Caco-2 (cell line): ENCODE results near the gene G6PC3. TPM values are rescaled to one million over a fixed set of nuclear protein-coding genes. Genes with fewer than 3 reads are reported as not detected.

Experiments
- BruUV-seq: library from RNA; stranded (reverse); fragments of 400-500 nt; replicated peaks from 2 replicates; lab custom pipeline; 2021; lab: Mats Ljungman, UMichigan
- CTCF ChIA-PET: fragments of 300-600 bp; sonication (Branson Sonifier 250); formaldehyde crosslinking; loops from one replicate; lab custom pipeline; 2022; ENCODE audit warnings: antibody characterized with exemption; lab: Charles Lee
- POLR2A ChIA-PET: fragments of 300-600 bp; sonication (Branson Sonifier 250); formaldehyde crosslinking; loops from one replicate; lab custom pipeline; 2022; ENCODE audit warnings: antibody characterized with exemption; lab: Charles Lee
- DNase-seq, 2 experiments: peaks; one replicate each; pipeline versions ENCODE4 v3.0.0 to v3.0.0-alpha.2; 2020 to 2022
- H3K27me3 ChIP-seq: replicated peaks from 2 replicates; pipeline ENCODE4 v1.6.0; 2011; ENCODE audit warnings: low read length; ENCODE audit not compliant: control insufficient read depth, insufficient read depth
- H3K36me3 ChIP-seq: 2 replicates; pipeline ENCODE4 v1.5.1; 2011; ENCODE audit warnings: low read length; ENCODE audit not compliant: control insufficient read depth, insufficient read depth
- H3K4me1 ChIP-seq: fragments of 250-450 bp; sonication (Bioruptor Pico); 2 replicates; pipeline ENCODE4 v1.5.1; 2020; ENCODE audit warnings: mild to moderate bottlenecking
- H3K4me3 ChIP-seq: 2 replicates; pipeline ENCODE4 v1.5.1; 2011; ENCODE audit warnings: low read depth, mild to moderate bottlenecking, control low read depth, low read length
- H3K9me3 ChIP-seq: fragments of 250-450 bp; sonication (Bioruptor Pico); 2 replicates; pipeline ENCODE4 v1.5.1; 2020; ENCODE audit warnings: mild to moderate bottlenecking, moderate library complexity
- H3K27ac Mint-ChIP-seq: one replicate; pipeline ENCODE4 v1.8.0; 2022; ENCODE audit warnings: mixed read lengths; ENCODE audit not compliant: unreplicated experiment
- H3K27me3 Mint-ChIP-seq: one replicate; pipeline ENCODE4 v1.8.0; 2022; ENCODE audit warnings: mixed read lengths; ENCODE audit not compliant: insufficient read depth, unreplicated experiment
- H3K36me3 Mint-ChIP-seq: one replicate; pipeline ENCODE4 v1.8.0; 2022; ENCODE audit warnings: mild to moderate bottlenecking, mixed read lengths; ENCODE audit not compliant: insufficient read depth, unreplicated experiment
- H3K4me1 Mint-ChIP-seq: one replicate; pipeline ENCODE4 v1.8.0; 2022; ENCODE audit warnings: low read depth, mixed read lengths; ENCODE audit not compliant: unreplicated experiment
- H3K4me3 Mint-ChIP-seq: one replicate; pipeline ENCODE4 v1.8.0; 2022; ENCODE audit warnings: mild to moderate bottlenecking, moderate library complexity, mixed read lengths; ENCODE audit not compliant: unreplicated experiment
- H3K9me3 Mint-ChIP-seq: one replicate; pipeline ENCODE4 v1.8.0; 2022; ENCODE audit warnings: mixed read lengths; ENCODE audit not compliant: unreplicated experiment
- CTCF ChIP-seq, 2 experiments: fragments of 200-600 bp in 1 of 2; IDR thresholded peaks; 1 replicate in 1 of 2; 2 replicates in 1 of 2; pipeline versions ENCODE4 v1.5.1 to v1.8.0; 2011 to 2022; ENCODE audit warnings: antibody characterized with exemption in 1 of 2, control low read depth in 1 of 2, inconsistent platforms in 1 of 2, low read depth in 1 of 2, low read length in 1 of 2, mild to moderate bottlenecking in 1 of 2, moderate library complexity in 1 of 2; ENCODE audit not compliant: insufficient read depth in 1 of 2, severe bottlenecking in 1 of 2, unreplicated experiment in 1 of 2
- intact Hi-C: fragments of 100-400 bp; cut with micrococcal nuclease; formaldehyde crosslinking; loops from one replicate; pipeline ENCODE4 v1.10.0; 2022; ENCODE audit not compliant: unreplicated experiment
- total RNA-seq: library from RNA; stranded (reverse); gene quantifications from 2 replicates; pipeline ENCODE4 v1.2.3, GENCODE V29; 2022

G6PC3 gene
- total RNA-seq, 1 experiment from 2014 or later = 60.1 TPM

GRCh38 chr17:44083250-44083849 lies 12.8 kb downstream of the G6PC3 start:
- TF ChIP-seq CTCF (IDR thresholded peaks at IDR 0.05; ENCODE audit: insufficient read depth in 1 of 2, low read depth in 1 of 2, low read length in 1 of 2, severe bottlenecking in 1 of 2, unreplicated experiment in 1 of 2) = peak; percentile 81 to 93
- Mint-ChIP-seq H3K4me3 (no peak overlapping the region), H3K9me3 (no peaks in the 10 kb centered on the region), H3K4me1 (peaks cover 14% of the 10 kb centered on the region), H3K36me3 (peaks cover 40% of the 10 kb centered on the region), H3K27ac (no peak overlapping the region), H3K27me3 (no peaks in the 10 kb centered on the region)
- ChIA-PET CTCF (interaction anchor here (0.5 to 2.7 kb wide), 20 partner anchors 11 to 538 kb away, joined by 3 to 38 read pairs (median 4); partner anchors contain the start of genes HDAC5 and TMUB2), POLR2A (interaction anchor here (0.6 kb wide), 1 partner anchor 12 kb away, joined by 4 read pairs; no protein-coding TSS in a partner anchor)
- Histone ChIP-seq H3K36me3 (no peaks in the 10 kb centered on the region; the same call in 1 of the 2 replicates), H3K9me3 (no peaks in the 10 kb centered on the region), H3K4me1 (peaks cover 25% of the 10 kb centered on the region), H3K27me3 (no peaks in the 10 kb centered on the region), H3K4me3 (no peak overlapping the region)
- no TSS peak for BruUV-seq
- DNase-seq = peak; percentile 73 to 76
- intact Hi-C loops = no loop called here

- Mint-ChIP-seq H3K27me3 (no peaks in the 10 kb centered on the region), H3K27ac (no peak overlapping the region), H3K9me3 (no peaks in the 10 kb centered on the region), H3K4me3 (no peak overlapping the region), H3K36me3 (peaks cover 46% of the 10 kb centered on the region), H3K4me1 (peaks cover 14% of the 10 kb centered on the region)
- ChIA-PET POLR2A (no interaction called here), CTCF (interaction anchor here (0.6 to 2.7 kb wide), 11 partner anchors 14 to 84 kb away, joined by 3 to 38 read pairs (median 5); partner anchors contain the start of gene HDAC5)
- Histone ChIP-seq H3K36me3 (no peaks in the 10 kb centered on the region; the same call in 1 of the 2 replicates), H3K4me1 (peaks cover 25% of the 10 kb centered on the region), H3K4me3 (no peak overlapping the region), H3K9me3 (no peaks in the 10 kb centered on the region), H3K27me3 (no peaks in the 10 kb centered on the region)
- no TSS peak for BruUV-seq
- TF ChIP-seq CTCF (IDR thresholded peaks at IDR 0.05; ENCODE audit: insufficient read depth in 1 of 2, low read depth in 1 of 2, low read length in 1 of 2, severe bottlenecking in 1 of 2, unreplicated experiment in 1 of 2) = peak; percentile 27 to 42
- intact Hi-C loops = no loop called here
- DNase-seq = peak in 1 of 2 experiments; percentile 49
Observed at GRCh38 chr17:44084131-44084538, 13.6 kb downstream of the G6PC3 start.

GRCh38 chr17:44084921-44085320 lies 14.4 kb downstream of the G6PC3 start:
- intact Hi-C loops = no loop called here
- Histone ChIP-seq H3K4me3 (no peak overlapping the region), H3K27me3 (no peaks in the 10 kb centered on the region), H3K36me3 (no peaks in the 10 kb centered on the region; the same call in 1 of the 2 replicates), H3K4me1 (peaks cover 25% of the 10 kb centered on the region), H3K9me3 (no peaks in the 10 kb centered on the region)
- no peak for TF ChIP-seq CTCF (IDR thresholded peaks at IDR 0.05; ENCODE audit: insufficient read depth in 1 of 2, low read depth in 1 of 2, low read length in 1 of 2, severe bottlenecking in 1 of 2, unreplicated experiment in 1 of 2)
- H3K36me3 Mint-ChIP-seq = peaks cover 44% of the 10 kb centered on the region
- no peaks in the 10 kb centered on the region for H3K27me3 Mint-ChIP-seq
- H3K4me3 Mint-ChIP-seq = no peak overlapping the region
- ChIA-PET CTCF (interaction anchor here (0.7 to 2.7 kb wide), 5 partner anchors 18 to 205 kb away, joined by 3 to 38 read pairs (median 3); partner anchors contain the start of gene HDAC5), POLR2A (no interaction called here)
- no peak for DNase-seq
- H3K27ac Mint-ChIP-seq = no peak overlapping the region
- no peaks in the 10 kb centered on the region for H3K9me3 Mint-ChIP-seq
- BruUV-seq = no TSS peak
- H3K4me1 Mint-ChIP-seq = peaks cover 14% of the 10 kb centered on the region
